Measurements from ENCODE around the gene LDHB. TPM values are rescaled to one million over a fixed set of nuclear protein-coding genes. Genes with fewer than 3 reads are reported as not detected.
A peak's percentile ranks its signal among the peaks of the same experiment; 100 is the strongest.
"Not testable (repeated sequence)": the region's sequence is repeated elsewhere in the genome, so short reads cannot be mapped to it uniquely, and the experiment has no call there.

Gene LDHB
- total RNA-seq = 438 and 588 TPM in 2 replicates

DNA sequence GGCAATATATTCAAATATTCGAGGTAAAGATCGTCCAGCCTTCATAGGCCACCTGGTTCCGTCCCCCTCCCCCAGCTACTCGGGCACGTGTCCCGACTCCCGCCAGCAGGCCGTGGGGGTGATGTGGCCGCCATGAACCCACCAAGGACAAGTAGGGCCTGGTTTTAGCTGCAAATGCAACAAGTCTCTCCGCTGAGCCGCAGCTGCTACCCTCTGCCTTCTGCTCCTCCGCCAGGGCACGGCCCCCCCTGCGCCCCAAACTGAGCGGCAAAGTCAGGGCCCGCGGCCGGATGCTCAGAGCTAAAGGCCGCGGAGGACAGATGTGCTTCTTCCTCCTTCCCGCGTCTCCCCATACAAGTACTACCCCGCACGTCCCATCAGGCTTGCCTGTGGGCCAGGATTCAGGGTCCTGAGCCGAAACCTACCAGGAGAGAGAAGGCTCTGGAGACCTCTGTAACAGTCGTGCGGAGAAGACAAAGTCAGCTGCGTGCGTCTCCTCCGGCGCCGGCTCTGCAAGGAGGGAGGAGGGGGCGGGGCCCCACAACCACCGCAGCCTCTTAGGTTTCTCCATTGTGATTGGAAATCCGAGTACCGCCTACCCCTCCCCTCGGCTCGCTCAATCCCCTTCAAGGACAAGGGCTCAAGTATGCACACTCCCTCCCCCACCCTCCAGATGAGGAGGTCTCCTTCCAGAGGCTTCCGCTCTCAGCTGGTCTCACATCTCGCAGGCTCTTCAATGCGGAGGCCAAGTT is at the start of gene LDHB:
TSS of gene LDHB (minus strand) at position 517 of the 752 bp plus-strand sequence. CDS start 3,171 bp downstream, outside the sequence.
- peak; percentile 97 for DNase-seq

DNA sequence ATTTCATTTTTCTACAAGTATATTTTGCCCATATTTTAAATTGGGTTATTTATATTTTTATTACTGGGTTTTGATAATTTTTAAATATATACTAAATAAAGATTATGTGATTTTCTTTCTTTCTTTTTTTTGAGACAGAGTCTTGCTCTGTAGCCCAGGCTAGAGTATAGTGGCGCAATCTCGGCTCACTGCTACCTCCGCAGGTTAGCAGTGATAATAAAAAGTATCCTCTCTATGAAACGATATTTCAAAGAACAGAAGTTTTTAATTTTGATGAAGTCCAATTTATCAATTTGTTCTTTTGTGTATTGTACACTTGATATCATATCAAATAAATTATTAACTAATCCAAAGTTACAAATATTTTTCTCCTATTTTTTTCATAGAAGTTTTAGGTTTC is 47.2 kb upstream of the LDHB start:
- no peak for DNase-seq

DNA sequence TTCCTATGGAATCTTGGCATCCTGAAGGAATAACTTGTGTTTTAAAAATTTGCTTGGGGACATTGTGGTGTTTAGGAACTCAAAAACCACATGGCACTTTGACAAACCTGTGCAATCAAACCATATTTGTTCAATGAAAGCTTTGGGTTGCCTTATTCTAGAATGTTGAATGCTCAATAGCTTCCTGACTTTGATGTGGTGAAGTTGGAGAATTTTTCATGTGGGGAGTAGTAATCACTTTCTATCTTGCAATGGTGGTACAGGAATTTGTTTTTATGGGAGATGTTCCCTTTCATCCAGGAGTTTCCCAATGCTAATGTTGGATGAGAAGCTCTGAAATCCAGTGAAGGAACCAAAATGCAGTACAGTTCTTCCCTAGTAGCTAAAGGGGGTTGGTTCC is 42.2 kb upstream of the LDHB start:
- DNase-seq = no peak

DNA sequence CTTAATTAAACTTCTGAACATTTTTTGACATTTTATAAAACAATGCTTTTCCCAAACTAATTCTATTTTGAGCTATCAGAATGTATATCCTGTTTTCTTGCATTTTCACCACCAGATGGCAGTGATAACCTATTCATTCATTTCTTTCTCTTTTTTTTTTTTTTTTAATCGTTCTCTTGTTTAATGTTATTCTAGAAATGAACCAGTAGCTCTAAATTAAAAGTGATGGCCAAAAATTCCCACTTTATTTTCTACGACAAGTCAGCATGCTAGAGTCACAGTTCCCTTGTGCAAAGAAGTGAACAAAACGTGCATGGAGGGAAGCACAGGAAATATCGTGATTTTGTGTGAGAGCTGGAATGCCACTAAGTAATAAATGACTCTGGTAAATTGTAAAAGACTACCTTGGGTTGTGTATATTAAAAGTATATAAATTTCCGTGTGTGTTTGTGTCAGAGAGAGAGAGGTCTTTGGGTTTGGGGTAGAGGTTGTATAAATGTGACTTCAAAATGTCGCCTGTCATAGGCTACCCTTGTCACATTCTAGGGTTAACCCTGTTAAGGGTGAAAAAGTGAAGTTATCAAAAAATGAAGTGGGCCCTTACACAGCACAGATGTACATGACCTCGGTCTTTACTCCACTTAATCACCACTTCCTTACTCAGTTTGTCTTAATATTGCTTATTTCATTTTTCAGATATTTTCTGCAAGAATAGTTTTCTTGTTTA is 40.4 kb upstream of the LDHB start:
- DNase-seq = peak; percentile 67

DNA sequence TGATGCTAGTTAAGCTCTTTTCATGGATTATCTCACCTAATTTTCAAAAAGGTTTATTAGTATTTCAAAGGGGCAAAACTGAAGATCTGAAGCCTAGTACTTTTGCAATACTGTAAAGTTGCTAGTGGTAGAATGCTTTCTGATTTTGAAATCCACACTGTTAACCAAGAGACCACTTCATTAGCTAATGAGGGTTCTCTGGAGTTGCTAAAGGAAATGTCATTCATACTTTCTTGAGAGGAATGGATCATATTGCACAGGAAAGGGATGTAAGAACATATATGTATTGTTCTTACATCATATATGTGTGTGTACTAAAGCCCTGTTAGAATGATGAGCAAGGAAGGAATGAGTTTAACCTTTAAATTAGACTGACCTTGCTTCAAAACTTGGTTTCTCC is 39.0 kb upstream of the LDHB start:
- no peak for DNase-seq

DNA sequence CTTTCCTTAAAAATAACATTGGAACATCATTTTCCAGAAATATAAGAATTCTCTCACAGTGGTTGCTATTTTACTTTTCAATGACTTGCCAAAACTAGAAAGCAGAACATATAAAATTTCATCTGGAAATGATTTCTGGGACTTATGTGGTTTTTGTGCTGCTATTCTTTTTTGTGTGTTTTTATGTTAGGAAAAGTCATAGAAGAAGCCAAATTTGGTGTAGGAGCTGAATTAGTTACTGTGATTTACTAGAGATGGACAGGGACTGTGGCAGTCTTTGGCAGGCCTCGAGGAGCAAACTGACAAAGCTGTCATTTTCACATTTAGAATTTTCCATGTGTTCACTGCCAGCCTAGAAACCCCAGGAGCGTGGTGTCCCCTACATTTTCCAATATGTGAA is 38.3 kb upstream of the LDHB start:
- DNase-seq = no peak

DNA sequence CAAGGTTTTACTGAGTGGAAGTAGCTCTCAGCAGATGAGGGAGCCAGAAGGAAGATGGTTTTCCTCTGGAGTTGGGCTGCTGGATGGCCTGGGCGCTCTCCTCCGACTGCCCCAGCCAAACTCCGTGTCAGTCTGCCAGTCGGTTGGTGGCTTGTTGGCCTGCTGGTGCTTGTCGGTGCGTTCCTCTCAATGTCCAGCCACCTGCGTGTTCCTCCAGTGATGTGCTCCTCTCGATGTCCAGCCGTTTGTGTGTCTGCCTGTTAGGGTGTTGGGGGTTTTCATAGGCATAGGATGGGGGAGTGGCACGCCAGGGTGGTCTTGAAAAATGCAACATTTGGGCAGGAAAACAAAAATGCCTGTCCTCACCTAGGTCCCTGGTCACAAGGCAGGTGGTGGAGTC is 37.0 kb upstream of the LDHB start:
- DNase-seq = no peak

DNA sequence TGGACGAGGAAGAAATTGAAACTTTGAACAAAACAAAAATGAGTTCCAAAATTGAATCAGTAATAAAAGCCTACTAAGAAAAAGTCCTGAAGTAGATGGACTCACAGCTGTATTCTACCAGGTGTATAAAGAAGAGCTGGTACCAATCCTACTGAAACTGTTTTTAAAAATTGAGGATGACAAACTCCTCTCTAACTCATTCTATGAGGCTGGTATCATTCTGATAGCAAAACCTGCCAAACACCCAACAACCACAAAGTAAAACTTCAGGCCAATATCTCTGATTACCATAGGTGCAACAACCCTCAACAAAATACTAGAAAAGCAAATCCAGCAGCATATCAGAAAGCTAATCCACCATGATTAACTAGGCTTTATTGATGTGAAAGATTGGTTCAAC is 33.9 kb upstream of the LDHB start:
- no peak for DNase-seq

DNA sequence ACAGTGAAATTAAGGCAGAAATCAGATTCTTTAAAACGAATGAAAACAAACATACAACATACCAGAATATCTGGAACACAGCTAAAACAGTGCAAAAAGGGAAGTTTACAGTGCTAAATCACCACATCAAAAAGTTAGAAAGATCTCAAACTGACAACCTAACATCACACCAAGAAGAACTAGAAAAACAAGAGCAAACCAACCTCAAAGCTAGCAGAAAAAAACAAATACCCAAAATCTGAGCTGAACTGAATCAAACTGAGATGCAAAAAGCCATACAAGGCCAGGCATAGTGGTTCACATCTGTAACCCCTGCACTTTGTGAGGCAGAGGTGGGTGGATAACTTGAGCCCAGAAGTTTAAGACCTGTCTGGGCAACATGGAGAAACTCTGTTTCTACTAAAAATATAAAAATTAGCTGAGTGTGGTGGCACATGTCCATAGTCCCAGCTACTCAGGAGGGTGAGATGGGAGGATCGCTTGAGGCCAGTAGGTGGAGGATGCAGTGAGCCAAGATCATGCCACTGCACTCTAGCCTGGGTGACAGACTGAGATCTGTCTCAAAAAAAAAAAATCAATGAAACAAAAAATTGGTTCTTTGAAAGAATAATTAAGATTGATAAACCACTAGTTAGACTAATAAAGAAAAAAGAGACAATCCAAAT is 33.2 kb upstream of the LDHB start:
- no peak for DNase-seq

DNA sequence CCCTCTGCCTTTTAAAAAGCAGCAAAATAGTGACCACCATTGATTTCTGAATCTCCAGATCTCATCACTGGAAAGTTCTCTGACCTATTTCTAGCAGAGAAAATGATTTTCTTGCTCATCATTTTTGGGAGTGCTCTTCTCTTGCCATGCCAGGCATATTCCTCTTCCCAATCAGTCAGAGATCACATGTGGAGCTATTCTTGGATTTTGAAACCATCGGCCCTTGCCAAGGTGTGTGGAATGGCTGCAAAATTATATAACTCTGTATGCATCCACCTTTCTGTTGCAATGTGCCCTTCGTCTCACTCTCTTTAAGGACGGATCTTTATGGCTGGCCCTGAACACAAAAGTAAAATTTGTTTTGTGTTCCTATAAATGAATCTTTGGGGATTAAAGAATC is 25.5 kb upstream of the LDHB start:
- no peak for DNase-seq

DNA sequence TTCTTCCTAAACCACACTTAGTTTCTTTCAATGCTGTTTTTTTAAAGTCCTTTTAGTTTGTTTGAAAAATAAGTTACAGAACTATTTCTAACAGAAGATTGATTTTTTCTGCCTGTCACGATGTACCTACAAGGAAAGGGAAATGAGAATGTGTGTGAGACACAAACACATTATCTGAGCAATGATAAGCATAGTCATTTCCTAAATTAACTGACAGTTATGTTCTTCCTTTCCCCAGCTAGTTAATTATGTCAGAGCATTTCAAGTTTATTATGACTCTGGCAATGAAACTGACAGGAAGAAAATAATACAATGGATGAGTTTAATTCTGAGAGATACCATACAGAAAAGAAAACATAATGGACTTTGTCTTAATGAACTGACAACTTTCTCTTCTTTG is 21.3 kb upstream of the LDHB start:
- no peak for DNase-seq

DNA sequence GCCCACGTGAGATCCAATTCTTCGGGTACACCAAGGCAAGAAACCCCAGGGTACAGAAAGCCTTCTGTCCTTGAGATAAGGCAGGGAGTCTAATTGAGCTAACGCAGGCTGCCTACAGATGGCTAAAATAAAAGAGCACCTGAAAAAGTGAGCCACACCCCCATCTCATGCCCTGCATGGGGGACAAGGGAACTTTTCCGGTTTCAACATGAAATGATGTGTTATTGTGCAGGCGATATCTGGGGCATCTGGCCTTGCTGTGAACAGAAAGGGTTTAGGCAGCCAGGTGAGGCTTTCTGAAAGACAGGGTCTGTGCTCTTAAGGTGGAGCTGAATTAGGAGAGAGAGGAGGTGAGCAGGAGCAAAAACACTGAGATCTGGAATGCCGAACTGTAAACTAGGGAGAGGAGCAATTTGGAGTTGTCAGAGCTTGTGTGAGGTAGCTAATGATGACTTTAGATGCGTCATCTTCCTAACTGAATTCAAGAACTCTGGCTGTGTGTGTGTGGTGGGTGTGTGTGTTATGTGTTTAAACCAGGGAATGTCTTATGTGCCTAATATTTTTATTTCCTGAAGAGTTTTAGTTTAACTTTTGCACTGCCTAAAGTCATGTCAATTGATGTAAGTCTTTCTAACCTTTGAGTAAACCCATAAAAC is 20.1 kb upstream of the LDHB start:
- no peak for DNase-seq

DNA sequence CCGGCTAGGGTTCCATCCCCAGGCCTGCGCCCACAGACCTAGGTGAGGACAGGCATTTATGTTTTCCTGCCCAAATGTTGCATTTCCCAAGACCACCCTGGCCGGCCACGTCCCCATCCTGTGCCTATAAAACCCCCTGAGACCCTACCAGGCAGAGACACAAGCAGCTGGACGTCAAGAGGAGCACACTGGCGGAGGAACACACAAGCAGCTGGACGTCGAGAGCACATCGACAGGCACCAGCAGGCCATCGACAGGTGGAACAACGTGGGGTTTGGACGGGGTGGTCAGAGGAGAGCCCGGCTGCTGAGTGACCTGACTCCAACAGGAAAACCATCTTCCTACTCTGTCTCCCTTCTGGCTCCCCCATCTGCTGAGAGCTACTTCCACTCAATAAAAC is 19.6 kb upstream of the LDHB start:
- DNase-seq = no peak

DNA sequence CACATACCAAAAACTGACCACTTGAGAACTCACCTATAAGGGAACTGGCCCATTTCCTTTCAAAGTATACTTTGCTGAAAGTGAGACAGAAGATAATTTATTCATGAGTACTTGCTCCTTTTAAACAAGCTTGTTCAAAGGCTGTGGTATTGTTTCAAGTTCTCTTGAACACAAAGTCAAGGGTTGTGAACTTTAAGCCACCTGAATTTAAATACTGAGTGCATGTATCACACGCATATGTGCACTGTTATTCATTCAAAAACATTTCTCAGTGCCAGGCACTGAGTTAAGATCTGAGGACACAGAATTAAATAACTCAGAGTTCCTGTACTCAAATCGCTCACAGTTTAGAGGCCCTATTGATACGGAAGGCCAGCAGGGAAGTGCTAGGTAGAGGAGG is 19.1 kb upstream of the LDHB start:
- DNase-seq = no peak

DNA sequence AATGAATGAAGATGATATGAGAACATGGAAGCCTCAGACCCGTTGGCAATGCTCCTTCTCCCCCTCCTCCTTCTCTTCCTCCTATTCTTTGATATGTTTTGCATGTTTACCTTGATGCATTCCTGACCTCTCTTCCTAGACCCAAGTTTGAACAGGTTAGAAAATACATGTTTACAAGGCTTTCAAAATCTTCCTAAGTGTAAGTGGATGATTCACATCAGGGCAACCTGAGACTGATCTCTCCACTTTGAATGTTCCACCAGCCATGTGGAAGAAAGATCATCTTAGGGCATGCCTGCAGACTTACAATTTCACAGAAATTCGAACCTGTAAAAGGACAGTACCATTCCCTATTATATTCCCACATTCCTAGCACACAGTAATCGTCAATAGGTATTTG is 18.0 kb upstream of the LDHB start:
- DNase-seq = no peak

DNA sequence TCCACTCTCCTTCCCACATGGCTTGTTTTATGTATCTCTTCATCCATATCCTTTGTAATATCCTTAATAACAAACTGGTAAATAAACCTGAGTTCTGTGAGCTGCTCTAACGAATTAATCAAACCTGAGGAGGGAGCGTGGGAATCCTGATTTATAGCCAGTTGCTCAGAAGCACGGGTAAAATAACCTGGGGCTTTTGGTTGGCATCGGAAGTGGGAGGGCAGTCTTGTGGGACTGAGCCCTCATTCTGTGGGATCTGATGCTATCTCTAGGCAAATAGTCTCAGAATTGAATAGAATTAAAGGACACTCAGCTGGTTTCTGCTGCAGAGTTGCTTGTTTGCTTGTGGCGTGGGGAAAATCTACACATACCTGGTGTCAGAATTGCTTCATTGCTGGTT is 17.5 kb upstream of the LDHB start:
- no peak for DNase-seq

DNA sequence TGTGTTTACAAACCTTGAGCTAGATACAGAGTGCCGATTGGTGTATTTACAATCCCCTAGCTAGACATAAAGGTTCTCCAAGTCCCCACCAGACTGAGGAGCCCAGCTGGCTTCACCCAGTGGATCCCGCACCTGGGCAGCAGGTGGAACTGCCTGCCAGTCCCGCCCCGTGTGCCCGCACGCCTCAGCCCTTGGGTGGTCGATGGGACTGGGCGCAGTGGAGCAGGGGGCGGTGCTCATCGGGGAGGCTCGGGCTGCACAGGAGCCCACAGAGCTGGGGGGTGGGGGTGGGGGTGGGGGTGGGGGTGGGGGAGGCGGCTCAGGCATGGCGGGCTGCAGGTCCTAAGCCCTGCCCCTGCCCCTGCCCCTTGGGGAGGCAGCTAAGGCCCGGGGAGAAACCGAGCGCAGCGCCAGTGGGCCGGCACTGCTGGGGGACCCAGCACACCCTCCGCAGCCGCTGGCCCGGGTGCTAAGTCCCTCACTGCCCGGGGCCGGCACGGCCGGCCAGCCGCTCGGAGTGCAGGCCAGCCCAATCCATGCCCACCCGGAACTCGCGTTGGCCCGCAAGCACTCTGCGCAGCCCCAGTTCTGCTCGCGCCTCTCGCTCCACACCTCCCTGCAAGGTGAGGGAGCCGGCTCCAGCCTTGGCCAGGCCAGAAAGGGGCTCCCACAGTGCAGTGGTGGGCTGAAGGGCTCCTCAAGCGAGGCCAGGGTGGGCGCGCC is 16.3 kb upstream of the LDHB start:
- not testable (repeated sequence) for DNase-seq

DNA sequence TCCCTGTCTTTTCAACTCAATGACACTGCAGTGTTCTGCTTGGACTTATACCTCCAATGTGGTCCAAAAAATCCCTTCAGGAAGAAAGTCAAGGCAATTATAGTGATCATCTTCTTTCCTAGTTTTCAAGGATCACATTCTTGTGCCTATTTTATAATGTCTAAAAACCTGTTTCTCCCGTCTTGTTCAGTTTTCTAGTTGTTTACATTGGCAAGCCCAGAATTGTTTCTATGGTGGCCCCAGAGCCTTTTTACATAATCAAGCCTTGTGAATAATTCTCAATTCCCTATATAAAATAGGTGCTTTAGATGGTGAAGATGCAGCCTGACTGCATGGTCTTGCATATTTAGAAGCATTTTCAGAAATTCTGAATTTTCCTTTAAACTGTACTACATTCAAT is 14.5 kb upstream of the LDHB start:
- no peak for DNase-seq

DNA sequence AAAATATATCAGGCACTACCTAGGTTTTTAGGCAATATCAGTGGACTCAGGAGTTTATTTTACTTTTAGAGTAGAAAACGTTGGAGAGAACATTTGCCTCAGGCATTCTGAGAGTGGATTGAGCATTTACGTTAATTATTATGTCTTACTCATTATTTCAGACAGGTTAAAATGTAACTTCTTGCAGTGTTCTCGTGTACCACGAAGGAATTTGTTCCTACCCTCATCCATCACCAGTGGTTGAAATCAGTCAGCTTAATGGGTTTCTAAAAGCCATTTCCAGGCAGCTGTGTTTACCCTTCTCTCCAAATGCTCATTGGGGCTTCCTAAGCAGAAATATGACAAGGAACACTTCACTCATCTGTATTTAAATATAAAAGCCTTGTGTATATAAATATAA is 9.1 kb upstream of the LDHB start:
- DNase-seq = no peak

DNA sequence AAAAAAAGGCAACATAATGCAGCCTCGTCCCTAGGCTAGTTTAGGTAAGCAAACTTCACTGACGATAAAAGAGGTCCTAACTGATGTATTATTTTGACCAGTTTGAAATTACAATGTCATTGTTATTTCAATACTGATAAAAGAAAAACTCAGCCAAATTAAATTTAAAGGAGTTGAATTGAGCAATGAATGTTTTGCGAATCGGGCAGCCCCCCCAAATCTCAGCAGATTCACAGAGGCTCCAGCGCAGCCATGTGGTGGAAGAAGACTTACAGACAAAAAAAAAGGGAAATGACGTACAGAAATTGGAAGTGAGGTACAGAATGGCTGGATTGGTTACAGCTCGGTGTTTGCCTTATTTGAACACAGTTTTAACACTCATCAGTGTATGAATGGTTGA is 8.2 kb upstream of the LDHB start:
- DNase-seq = no peak

DNA sequence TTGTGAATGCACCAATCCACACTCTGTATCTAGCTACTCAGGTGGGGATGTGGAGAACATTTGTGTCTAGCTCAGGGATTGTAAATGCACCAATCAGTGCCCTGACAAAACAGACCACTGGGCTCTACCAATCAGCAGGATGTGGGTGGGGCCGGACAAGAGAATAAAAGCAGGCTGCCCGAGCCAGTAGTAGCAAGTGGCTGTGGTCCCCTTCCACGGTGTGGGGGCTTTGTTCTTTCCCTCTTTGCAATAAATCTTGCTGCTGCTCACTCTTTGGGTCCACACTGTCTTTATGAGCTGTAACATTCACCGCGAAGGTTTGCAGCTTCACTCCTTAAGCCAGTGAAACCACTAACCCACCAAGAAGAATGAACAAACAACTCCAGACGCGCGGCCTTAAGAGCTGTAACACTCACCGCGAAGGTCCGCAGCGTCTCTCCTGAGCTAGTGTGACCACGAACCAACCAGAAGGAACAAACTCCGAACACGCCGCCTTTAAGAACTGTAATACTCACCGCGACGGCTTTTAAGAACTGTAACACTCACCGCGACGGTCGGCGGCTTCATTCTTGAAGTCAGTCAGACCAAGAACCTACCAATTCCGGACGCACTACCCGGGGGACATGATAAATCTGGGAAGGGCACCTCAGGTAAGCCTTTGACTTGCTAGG is 4.6 kb upstream of the LDHB start:
- no peak for DNase-seq
